Aorta (tissue), 5 donors: ENCODE results near the gene SRPK3. TPM values are rescaled to one million over a fixed set of nuclear protein-coding genes. Genes with fewer than 3 reads are reported as not detected.

Experiments
- ATAC-seq: fragments of 200-7000 bp; cut with Tn5 transposase; one replicate; pipeline ENCODE4 v1.9.1; 2022; ENCODE audit warnings: moderate library complexity; ENCODE audit not compliant: low FRiP score
- DNase-seq, 2 donors: peaks; one replicate each; pipeline ENCODE4 v3.0.0-alpha.2; 2020
- H3K27ac ChIP-seq, 2 donors: one replicate each; pipeline ENCODE4 v1.5.1; 2013; ENCODE audit warnings: low read length in 2 of 2, mild to moderate bottlenecking in 2 of 2, moderate library complexity in 2 of 2, control low read depth in 1 of 2, inconsistent platforms in 1 of 2, low read depth in 1 of 2
- H3K27me3 ChIP-seq, 2 donors: one replicate each; pipeline ENCODE4 v1.6.1; 2013; ENCODE audit warnings: control low read depth in 1 of 2, low read length in 1 of 2, mild to moderate bottlenecking in 1 of 2, moderate library complexity in 1 of 2; ENCODE audit not compliant: insufficient read depth in 2 of 2, control insufficient read depth in 1 of 2
- H3K36me3 ChIP-seq, 2 donors: one replicate each; pipeline ENCODE4 v1.6.1; 2013; ENCODE audit warnings: control low read depth in 1 of 2, low read length in 1 of 2, mild to moderate bottlenecking in 1 of 2; ENCODE audit not compliant: insufficient read depth in 2 of 2, control insufficient read depth in 1 of 2
- H3K4me1 ChIP-seq, 2 donors: one replicate each; pipeline ENCODE4 v1.6.1; 2013; ENCODE audit warnings: low read length in 2 of 2, control low read depth in 1 of 2, mild to moderate bottlenecking in 1 of 2, moderate library complexity in 1 of 2; ENCODE audit not compliant: insufficient read depth in 2 of 2, control insufficient read depth in 1 of 2
- H3K4me3 ChIP-seq, 2 donors: one replicate each; pipeline ENCODE4 v1.5.1; 2013; ENCODE audit warnings: low read length in 2 of 2, control low read depth in 1 of 2, mild to moderate bottlenecking in 1 of 2
- H3K9me3 ChIP-seq: one replicate; pipeline ENCODE4 v1.6.1; 2013; ENCODE audit warnings: mild to moderate bottlenecking, low read length; ENCODE audit not compliant: control insufficient read depth
- whole genome bisulfite sequencing, 2 donors: extraction: QIAGEN DNeasy Blood & Tissue Kit; methylation state at CpG; one replicate each; pipeline ENCODE4 v1.1.7; 2013; 5-methylcytosine and 5-hydroxymethylcytosine counted together
- intact Hi-C, 2 donors: fragments of 100-400 bp; cut with DNase I; formaldehyde crosslinking; loops; one replicate each; pipeline versions ENCODE4 v1.14.2 to v1.15.0; 2022
- polyA plus RNA-seq, 2 donors: library from polyadenylated mRNA; stranded (reverse); fragments of 200-250 nt; gene quantifications; one replicate each; pipeline ENCODE4 v1.2.3, GENCODE V29; 2013
- total RNA-seq, 2 donors: library from RNA; stranded (reverse); fragmentation: NEBNext Ultra II Directional; extraction: Animal tissue kit (Norgen Biotek cat#: 25700); gene quantifications; one replicate each; pipeline ENCODE4 v1.2.1, GENCODE V29; 2021
- donor health status: healthy with polysubstance abuse.
- donor health status: Bipolar disorder and iron deficiency.
- donor health status: DM: no; HTN: no; CAD: no.
- donor health status: DM: no; HTN: no; CAD: no.
- donor health status: DM: yes; HTN: yes; CAD: no.

Gene SRPK3
- total and polyA plus RNA-seq, 4 donors: 1.1 to 11.0 (median 6.7) TPM

DNA sequence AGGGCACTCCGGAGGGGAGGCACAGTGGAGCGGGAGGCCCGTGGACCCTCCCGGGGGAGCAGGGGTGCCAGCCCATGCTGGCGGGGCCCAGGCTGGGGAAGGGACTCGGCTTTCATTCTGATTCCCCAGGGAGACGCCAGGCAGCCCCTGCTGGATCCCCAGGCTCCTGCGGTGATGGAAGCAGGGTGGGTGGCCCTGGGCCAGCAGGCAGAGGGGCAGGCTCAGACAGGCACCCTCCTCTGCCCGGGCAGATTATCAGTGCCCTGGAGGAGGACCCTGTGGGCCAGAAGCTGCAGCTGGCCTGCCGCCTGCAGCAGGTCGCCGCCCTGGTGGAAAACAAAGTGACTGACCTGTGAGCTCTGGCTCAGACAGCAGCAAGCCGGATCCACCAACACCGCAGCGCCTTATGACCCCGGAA is 2.1 kb upstream of the SRPK3 start:
- ATAC-seq: no peak
- Histone ChIP-seq H3K4me1 (no peaks in the 10 kb centered on the region), H3K9me3 (no peaks in the 10 kb centered on the region), H3K36me3 (no peaks in the 10 kb centered on the region), H3K27me3 (no peaks in the 10 kb centered on the region), H3K4me3 (no peak overlapping the region), H3K27ac (no peak overlapping the region)
- WGBS, 2 donors: 70 to 73% methylated on average over 15 to 16 of the region's 16 CpGs
- DNase-seq: peak in 1 of 2 donors; percentile 45
- intact Hi-C loops: no loop called here

DNA sequence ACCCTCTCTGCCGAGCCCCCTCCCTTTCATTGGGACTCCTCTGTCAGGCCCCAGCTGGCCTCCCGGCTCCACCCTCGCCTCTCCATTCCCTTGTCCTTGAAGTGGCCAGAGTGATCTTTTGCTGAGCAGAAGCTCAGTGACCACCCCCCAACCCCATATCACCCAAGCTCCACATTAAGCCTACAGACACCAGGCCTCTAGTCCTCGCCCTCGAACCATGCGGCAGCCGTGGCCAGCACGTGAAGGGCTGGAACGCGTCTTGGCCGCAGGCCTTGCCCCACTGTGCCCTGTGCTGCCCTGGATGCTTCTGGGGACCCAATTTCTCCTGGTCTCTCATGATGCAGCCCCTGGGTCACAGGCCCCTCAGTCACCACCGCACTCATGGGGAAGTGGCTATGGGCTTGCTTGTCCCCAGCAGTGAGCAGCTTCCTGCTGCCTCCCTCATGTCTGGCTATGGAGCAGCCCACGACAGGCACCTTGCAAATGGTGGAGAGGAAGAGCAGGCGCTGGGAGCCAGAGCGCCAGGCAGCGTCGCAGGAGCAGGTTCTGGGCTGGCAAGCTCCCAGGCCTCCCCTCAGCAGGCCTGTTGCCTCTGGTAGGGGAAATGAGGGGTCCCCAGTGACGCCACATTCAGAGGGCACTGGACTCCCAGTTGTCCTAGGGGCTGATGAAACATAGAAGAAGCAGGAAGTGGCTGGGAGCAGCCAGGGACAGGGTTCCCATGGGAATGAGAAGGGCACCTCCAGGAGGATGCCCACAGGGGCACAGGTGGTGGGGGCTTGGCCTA is 757 bp upstream of the SRPK3 start:
- intact Hi-C loops: no loop called here
- WGBS, 2 donors: 78 to 82% methylated on average over 18 of the region's 18 CpGs
- no peak for ATAC-seq

DNA sequence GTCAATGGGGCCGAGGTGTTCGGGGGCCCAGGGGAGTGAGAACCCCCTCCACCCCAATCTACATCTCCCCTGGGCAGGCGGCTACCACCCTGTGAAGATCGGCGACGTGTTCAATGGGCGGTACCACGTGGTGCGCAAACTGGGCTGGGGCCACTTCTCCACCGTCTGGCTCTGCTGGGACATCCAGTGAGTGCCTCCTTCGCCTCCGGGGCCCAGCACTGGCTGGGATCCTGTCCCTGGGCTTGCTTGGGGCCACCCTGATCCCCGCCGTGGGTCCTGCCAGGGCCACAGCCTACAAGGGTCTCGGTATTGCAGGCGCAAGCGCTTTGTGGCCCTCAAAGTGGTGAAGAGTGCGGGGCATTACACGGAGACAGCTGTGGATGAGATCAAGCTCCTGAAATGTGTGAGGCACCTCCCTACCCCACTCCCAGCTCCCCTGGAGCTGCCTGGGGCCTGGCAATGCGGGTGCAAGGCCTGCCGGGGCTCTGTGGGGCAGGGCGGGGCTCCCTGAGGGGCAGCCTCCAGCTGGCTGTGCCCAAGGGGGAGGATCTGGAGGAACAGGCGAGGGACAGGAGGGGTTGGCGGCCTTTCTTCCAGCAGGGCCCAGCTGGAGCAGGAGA is 697 bp downstream of the SRPK3 start:
- no peaks in the 10 kb centered on the region for H3K4me1 ChIP-seq
- peaks cover 0 to 3% of the 10 kb centered on the region in 2 donors for H3K36me3 ChIP-seq
- H3K27ac ChIP-seq: peak overlapping the region in 1 of 2 donors; percentile 39
- DNase-seq (no peak), ATAC-seq (no peak)
- no peak overlapping the region for H3K4me3 ChIP-seq
- 65 to 71% methylated on average over 24 of the region's 24 CpGs for WGBS, 2 donors
- H3K9me3 ChIP-seq: no peaks in the 10 kb centered on the region
- intact Hi-C loops: no loop called here
- H3K27me3 ChIP-seq: no peaks in the 10 kb centered on the region

More for the DNA sequence above, 757 bp upstream of the SRPK3 start:
- H3K4me3 ChIP-seq: no peak overlapping the region
- H3K9me3 ChIP-seq: no peaks in the 10 kb centered on the region
- H3K4me1 ChIP-seq: no peaks in the 10 kb centered on the region
- H3K36me3 ChIP-seq: no peaks in the 10 kb centered on the region
- H3K27me3 ChIP-seq: no peaks in the 10 kb centered on the region
- peak overlapping the region in 1 of 2 donors; percentile 29 for H3K27ac ChIP-seq
- DNase-seq: no peak

DNA sequence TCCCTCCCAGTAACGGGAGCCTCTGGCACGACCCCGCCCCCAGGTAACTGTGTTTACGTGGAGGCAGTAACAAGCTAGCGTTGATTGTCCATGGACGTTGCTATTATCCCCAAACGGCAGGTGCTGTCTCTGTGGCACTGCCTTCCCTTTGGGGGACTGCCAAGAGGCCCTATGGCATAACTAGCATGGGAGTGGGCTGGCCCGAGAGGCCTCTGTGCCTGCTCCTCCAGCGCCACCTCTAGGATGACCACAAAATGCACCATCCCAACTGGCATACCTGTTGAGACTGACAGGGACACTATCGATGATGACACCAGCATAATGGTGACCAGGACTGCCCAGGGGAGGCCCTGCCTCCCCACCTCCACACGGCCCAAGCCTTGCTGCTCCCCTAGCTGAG is 1.5 kb downstream of the SRPK3 start:
- no peak overlapping the region for H3K4me3 ChIP-seq
- intact Hi-C loops: no loop called here

DNA sequence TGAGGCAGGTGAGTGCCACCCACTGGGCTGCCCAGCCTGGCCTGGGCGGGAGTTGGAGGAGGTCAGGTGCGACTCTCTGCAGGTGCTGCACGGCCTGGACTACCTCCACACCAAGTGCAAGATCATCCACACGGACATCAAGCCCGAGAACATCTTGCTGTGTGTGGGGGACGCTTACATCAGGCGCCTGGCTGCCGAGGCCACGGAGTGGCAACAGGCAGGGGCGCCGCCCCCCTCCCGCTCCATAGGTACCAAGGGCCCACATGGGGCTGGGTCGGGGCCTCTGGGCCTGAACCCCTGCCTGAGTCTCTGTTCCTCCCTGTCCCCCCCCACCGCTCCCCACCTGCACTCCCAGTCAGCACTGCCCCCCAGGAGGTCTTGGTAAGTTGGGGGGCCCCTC is 2.0 kb downstream of the SRPK3 start:
- no peak overlapping the region for H3K27ac ChIP-seq
- 90 to 92% methylated on average over 14 of the region's 14 CpGs for WGBS, 2 donors
- no peaks in the 10 kb centered on the region for H3K27me3 ChIP-seq
- H3K4me3 ChIP-seq: no peak overlapping the region
- DNase-seq (no peak), ATAC-seq (no peak)
- intact Hi-C loops: no loop called here
- peaks cover 0 to 3% of the 10 kb centered on the region in 2 donors for H3K36me3 ChIP-seq
- H3K4me1 ChIP-seq: no peaks in the 10 kb centered on the region
- H3K9me3 ChIP-seq: no peaks in the 10 kb centered on the region

More for the DNA sequence above, 1.5 kb downstream of the SRPK3 start:
- Histone ChIP-seq H3K36me3 (peaks cover 0 to 3% of the 10 kb centered on the region in 2 donors), H3K27me3 (no peaks in the 10 kb centered on the region), H3K27ac (no peak overlapping the region), H3K4me1 (no peaks in the 10 kb centered on the region), H3K9me3 (no peaks in the 10 kb centered on the region)
- 70 to 71% methylated on average over 11 of the region's 11 CpGs for WGBS, 2 donors
- DNase-seq (no peak), ATAC-seq (no peak)

DNA sequence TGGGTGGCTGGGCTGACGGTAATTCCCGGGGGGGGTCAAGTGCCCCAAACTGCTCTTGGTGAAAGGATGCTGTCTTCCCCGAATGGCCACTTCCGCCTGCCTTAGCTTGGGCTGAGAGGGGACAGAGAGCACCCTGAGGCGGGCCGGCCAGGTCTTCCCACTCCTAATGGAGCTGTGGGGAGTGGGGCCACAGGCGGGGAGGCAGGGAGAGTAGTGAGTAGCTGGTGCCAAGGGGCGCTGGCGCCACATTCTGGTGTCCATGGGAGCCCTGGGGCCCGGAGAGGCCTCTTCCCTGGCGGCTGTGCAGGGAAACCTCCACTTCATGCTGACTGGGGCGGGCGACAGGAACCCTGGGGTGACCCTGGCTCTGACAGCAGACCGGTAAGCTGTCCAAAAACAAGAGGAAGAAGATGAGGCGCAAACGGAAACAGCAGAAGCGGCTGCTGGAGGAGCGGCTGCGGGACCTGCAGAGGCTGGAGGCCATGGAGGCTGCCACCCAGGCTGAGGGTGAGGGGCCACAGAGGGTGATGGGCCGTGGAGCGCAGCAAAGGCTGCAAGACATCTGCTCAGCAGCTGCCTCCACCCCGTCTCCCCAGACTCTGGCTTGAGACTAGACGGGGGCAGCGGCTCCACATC is 2.7 kb downstream of the SRPK3 start:
- H3K4me3 ChIP-seq: no peak overlapping the region
- peaks cover 0 to 3% of the 10 kb centered on the region in 2 donors for H3K36me3 ChIP-seq
- intact Hi-C loops: no loop called here
- H3K27ac ChIP-seq: no peak overlapping the region
- DNase-seq: no peak
- H3K27me3 ChIP-seq: no peaks in the 10 kb centered on the region
- H3K9me3 ChIP-seq: no peaks in the 10 kb centered on the region
- ATAC-seq: no peak
- H3K4me1 ChIP-seq: no peaks in the 10 kb centered on the region
- WGBS, 2 donors: 81 to 85% methylated on average over 24 of the region's 24 CpGs

DNA sequence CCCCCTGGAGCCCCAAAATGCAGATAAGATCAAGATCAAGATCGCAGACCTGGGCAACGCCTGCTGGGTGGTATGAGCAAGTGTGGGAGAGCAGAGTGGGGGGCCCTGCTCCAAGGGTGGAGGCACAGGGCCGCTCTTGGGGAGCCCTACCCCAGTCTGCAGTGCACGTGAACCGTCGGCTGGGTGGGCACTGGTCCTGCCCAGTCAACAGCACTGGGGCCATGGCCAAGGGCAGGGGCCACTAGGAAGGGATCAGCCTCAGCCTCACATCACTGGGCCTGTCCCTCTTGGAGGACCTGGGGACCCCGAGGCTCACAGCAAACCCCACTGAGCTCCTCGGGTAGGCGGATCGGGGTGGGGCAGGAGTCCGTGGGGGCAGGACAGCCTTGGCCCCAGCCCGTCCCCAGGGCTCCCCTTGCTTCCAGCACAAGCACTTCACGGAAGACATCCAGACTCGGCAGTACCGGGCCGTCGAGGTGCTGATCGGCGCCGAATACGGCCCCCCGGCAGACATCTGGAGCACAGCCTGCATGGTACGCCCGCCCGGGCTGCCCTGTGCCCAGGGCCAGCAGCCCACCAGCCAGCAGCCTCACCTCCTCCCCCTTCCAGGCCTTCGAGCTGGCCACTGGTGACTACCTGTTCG is 3.6 kb downstream of the SRPK3 start:
- no peaks in the 10 kb centered on the region for H3K9me3 ChIP-seq
- H3K4me1 ChIP-seq: no peaks in the 10 kb centered on the region
- no peak for DNase-seq
- ATAC-seq: no peak
- H3K27ac ChIP-seq: no peak overlapping the region
- no peak overlapping the region for H3K4me3 ChIP-seq
- intact Hi-C loops: no loop called here
- no peaks in the 10 kb centered on the region for H3K27me3 ChIP-seq
- WGBS, 2 donors: 88 to 90% methylated on average over 22 to 27 of the region's 27 CpGs
- H3K36me3 ChIP-seq: peaks cover 0 to 3% of the 10 kb centered on the region in 2 donors

DNA sequence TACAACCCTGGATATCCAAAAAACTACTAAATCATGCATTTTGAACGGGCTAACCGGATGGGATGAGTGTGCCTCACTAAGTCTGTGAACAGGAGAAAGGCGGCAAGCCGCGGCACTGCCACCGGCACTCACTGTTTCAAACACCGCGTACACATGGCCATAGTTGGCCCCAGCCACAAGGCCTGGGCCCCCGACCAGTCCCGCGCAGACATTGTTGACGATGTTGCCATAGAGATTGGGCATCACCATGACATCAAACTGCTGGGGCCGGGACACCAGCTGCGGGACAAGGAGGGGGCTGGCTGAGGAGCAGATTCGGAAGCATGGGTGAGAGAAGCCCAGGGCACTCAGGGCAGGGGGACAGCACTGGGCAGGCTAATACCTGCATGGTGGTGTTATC is 5.8 kb downstream of the SRPK3 start:
- H3K9me3 ChIP-seq: no peaks in the 10 kb centered on the region
- no peak overlapping the region for H3K27ac ChIP-seq
- no peaks in the 10 kb centered on the region for H3K27me3 ChIP-seq
- 70 to 84% methylated on average over 15 of the region's 15 CpGs for WGBS, 2 donors
- DNase-seq (no peak), ATAC-seq (no peak)
- intact Hi-C loops: no loop called here
- H3K4me3 ChIP-seq: no peak overlapping the region
- H3K4me1 ChIP-seq: no peaks in the 10 kb centered on the region
- H3K36me3 ChIP-seq: peaks cover 0 to 3% of the 10 kb centered on the region in 2 donors
